IPS DF 6.9 (cell line): ENCODE data around the gene MRI1.

Experiments used
- DNase-seq: peaks from one replicate; pipeline ENCODE4 v3.0.0-alpha.2; 2013; ENCODE audit warnings: low read depth, low spot score
- H3K27ac ChIP-seq: one replicate; pipeline ENCODE4 v1.5.1; 2013; ENCODE audit warnings: low read length, control low read depth
- H3K27me3 ChIP-seq: 2 replicates; pipeline ENCODE4 v1.6.1; 2013; ENCODE audit warnings: mild to moderate bottlenecking, low read length; ENCODE audit not compliant: control insufficient read depth, insufficient read depth
- H3K36me3 ChIP-seq: 2 replicates; pipeline ENCODE4 v1.6.1; 2013; ENCODE audit warnings: low read length; ENCODE audit not compliant: control insufficient read depth, insufficient read depth
- H3K4me1 ChIP-seq: 2 replicates; pipeline ENCODE4 v1.6.1; 2013; ENCODE audit warnings: low read length; ENCODE audit not compliant: control insufficient read depth, insufficient read depth
- H3K4me3 ChIP-seq: 2 replicates; pipeline ENCODE4 v1.5.1; 2013; ENCODE audit warnings: mild to moderate bottlenecking, low read length
- H3K9me3 ChIP-seq: 2 replicates; pipeline ENCODE4 v1.6.1; 2013; ENCODE audit warnings: low read length, inconsistent platforms; ENCODE audit not compliant: control insufficient read depth, insufficient read depth
- WGBS: extraction: QIAGEN DNeasy Blood & Tissue Kit; methylation state at CpG from one replicate; pipeline ENCODE4 v1.1.7; 2013; ENCODE audit warnings: mixed read lengths, missing lambda C conversion rate; ENCODE audit not compliant: insufficient read length, insufficient coverage; 5-methylcytosine and 5-hydroxymethylcytosine counted together

MRI1 gene

DNA sequence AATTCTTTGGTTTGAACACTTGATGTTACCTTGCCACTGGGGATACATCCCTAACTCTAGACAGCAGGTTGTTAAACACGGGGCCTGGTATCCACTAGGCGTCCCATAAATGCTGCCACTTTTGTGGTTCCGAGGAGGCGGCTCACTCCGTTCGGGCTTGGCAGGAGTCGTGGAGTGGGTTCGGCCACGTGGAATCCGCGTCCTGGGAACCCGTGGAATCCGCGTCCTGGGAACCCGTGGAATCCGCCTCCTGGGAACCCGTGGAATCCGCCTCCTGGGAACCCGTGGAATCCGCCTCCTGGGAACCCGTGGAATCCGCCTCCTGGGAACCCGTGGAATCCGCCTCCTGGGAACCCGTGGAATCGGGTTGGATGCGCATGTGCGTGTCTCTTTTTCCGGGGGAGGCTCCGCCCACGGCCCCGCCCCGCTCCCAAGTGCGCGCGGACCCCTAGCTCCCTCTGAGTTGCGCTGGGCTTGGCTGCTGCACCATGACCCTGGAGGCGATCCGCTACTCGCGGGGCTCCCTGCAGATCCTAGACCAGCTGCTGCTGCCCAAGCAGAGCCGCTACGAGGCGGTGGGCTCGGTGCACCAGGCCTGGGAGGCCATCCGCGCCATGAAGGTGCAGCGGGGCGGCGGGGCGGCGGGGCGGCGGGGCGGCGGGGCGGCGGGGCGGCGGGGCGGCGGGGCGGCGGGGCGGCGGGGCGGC is at the start of gene MRI1:
MRI1 (plus strand) TSS at position 422 of the 707 bp plus-strand sequence; CDS start at position 489, 67 bp downstream.
- no CpG with 5 or more reads among the region's 67 CpGs for WGBS
- Histone ChIP-seq H3K4me3 (peak within 1 kb of the TSS; percentile 58; the same call in 1 of the 2 replicates), H3K4me1 (peaks cover 2% of the 10 kb centered on the region; the same call in 1 of the 2 replicates), H3K36me3 (peaks cover 13% of the 10 kb centered on the region), H3K27me3 (no peaks in the 10 kb centered on the region), H3K27ac (no peak within 1 kb of the TSS), H3K9me3 (no peaks in the 10 kb centered on the region)
- no peak for DNase-seq

DNA sequence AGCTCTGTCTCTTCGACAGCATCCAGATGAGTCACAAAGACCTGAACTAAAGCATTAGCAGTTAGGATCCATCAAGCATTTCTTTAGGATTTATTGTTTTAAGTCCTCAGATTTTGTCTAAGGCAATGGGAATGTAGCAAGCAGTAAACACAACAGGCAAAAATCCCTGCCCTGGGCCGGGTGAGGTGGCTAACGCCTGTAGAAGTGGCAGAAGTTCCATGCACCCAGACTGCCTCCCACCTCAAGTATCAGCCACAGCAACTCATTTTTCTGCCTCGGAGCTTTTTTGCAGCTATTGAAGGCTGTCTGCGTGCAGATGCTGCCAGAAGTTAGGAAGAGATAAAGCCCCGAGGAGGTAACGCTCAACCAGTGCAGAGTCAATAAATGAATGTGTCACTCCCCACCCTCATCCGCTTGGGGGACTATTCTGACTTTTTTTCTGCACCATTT is 47.1 kb upstream of the MRI1 start:
- Histone ChIP-seq H3K4me3 (no peak overlapping the region), H3K27me3 (no peaks in the 10 kb centered on the region), H3K4me1 (no peaks in the 10 kb centered on the region), H3K27ac (no peak overlapping the region), H3K36me3 (no peaks in the 10 kb centered on the region), H3K9me3 (no peaks in the 10 kb centered on the region)
- no CpG with 5 or more reads among the region's 8 CpGs for WGBS
- no peak for DNase-seq

DNA sequence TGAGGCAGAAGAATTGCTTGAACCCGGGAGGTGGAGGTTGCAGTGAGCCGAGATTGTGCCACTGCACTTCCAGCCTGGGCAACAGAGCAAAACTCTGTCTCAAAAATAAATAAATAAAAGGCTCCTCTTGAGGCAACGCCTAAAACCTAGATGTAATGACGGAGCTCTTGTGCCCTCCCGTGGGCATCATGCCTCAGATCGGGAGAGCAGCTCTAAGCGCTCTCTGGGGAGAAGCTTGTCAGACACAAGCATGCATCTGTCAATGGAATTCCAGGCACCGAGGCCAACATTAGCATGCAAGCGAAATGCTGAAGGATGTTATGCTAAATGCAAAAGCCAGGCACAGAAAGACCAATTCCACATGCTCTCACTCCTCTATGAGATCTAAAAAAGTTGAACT is 45.6 kb upstream of the MRI1 start:
- no CpG with 5 or more reads among the region's 9 CpGs for WGBS
- Histone ChIP-seq H3K27me3 (no peaks in the 10 kb centered on the region), H3K36me3 (no peaks in the 10 kb centered on the region), H3K9me3 (no peaks in the 10 kb centered on the region), H3K27ac (no peak overlapping the region), H3K4me3 (no peak overlapping the region), H3K4me1 (no peaks in the 10 kb centered on the region)
- DNase-seq: peak; percentile 31

DNA sequence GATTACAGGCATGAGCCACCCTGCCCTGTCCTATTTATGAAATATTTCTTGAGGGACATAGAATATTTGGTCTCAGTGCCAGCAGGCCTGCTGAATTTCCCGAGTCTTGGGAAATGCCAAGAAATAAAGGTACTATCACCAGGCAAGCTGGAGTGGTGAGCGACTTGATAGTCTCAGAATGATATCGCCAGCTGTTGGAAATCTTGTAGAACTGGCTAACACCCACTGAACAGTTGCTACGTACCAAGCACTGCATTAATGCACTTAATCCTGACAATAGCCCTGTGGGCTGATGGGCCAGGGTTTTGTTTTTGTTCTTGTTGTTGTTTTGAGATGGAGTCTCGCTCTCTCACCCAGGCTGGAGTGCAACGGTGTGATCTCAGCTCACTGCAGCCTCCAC is 42.2 kb upstream of the MRI1 start:
- H3K4me1 ChIP-seq: no peaks in the 10 kb centered on the region
- no peaks in the 10 kb centered on the region for H3K36me3 ChIP-seq
- DNase-seq: no peak
- H3K27me3 ChIP-seq: no peaks in the 10 kb centered on the region; the same call in 1 of the 2 replicates
- no peak overlapping the region for H3K4me3 ChIP-seq
- WGBS: no CpG with 5 or more reads among the region's 6 CpGs
- no peak overlapping the region for H3K27ac ChIP-seq
- H3K9me3 ChIP-seq: no peaks in the 10 kb centered on the region

DNA sequence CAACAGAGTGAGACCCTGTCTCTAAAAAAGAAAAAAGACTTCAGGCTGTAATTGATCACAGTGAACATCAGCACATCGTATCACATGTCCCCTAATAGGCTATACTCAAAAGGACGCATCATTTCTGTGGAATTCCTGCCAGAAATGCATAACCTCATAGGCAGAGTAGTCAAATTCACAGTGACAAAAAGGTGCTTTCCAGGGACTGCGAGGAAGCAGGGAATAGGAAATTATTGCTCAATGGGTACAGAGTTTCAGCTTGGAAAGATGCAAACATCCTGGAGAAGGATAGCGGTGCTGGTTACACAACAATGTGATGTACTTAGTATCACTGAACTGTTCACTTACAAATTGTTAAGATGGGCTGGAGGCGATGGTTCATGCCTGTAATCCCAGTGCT is 41.1 kb upstream of the MRI1 start:
- H3K27ac ChIP-seq: no peak overlapping the region
- no peaks in the 10 kb centered on the region for H3K36me3 ChIP-seq
- no peaks in the 10 kb centered on the region for H3K4me1 ChIP-seq
- no peak overlapping the region for H3K4me3 ChIP-seq
- H3K9me3 ChIP-seq: no peaks in the 10 kb centered on the region
- DNase-seq: no peak
- WGBS: no CpG with 5 or more reads among the region's 5 CpGs
- H3K27me3 ChIP-seq: no peaks in the 10 kb centered on the region; the same call in 1 of the 2 replicates

DNA sequence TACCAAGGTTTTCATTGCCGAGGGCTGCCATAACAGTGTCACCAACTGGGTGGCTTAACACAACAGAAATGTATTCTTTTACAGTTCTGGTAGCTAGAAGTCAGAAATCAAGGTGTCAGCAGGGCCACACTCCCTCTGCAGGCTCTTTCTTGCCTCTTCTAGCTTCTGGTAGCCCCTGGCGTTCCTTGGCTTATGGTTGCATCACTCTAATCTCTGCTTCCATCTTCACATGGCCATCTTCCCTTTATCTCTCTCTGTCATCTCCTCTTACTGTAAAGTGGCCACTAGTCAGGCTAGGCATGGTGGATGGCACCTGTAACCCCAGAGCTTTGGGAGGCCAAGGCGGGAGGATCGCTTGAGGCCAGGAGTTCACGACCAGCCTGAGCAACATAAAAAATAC is 38.0 kb upstream of the MRI1 start:
- no CpG with 5 or more reads among the region's 5 CpGs for WGBS
- no peaks in the 10 kb centered on the region; the same call in 1 of the 2 replicates for H3K27me3 ChIP-seq
- H3K36me3 ChIP-seq: no peaks in the 10 kb centered on the region

DNA sequence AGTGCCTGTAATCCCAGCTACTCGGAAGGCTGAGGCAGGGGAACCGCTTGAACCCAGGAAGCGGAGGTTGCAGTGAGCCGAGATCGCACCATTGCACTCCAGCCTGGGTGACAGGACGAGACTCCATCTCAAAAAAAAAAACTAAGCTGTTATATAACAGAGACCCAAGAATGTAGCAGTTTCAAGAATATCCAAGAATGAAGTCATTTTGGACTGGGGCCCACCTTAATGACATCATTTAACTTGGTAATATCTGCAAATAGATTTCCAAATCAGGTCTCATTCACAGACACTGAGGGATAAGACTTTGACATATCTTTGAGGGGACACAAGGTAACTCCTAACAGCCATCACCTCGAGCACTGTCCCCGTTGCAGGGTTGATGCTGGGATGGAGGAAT is 36.5 kb upstream of the MRI1 start:
- no peak for DNase-seq
- H3K27me3 ChIP-seq: no peaks in the 10 kb centered on the region; the same call in 1 of the 2 replicates
- H3K27ac ChIP-seq: no peak overlapping the region
- no peaks in the 10 kb centered on the region for H3K9me3 ChIP-seq
- H3K36me3 ChIP-seq: no peaks in the 10 kb centered on the region
- WGBS: no CpG with 5 or more reads among the region's 8 CpGs
- no peaks in the 10 kb centered on the region for H3K4me1 ChIP-seq
- no peak overlapping the region for H3K4me3 ChIP-seq

More for the DNA sequence above, 38.0 kb upstream of the MRI1 start:
- Histone ChIP-seq H3K27ac (no peak overlapping the region), H3K4me1 (no peaks in the 10 kb centered on the region), H3K4me3 (no peak overlapping the region), H3K9me3 (no peaks in the 10 kb centered on the region)
- no peak for DNase-seq

DNA sequence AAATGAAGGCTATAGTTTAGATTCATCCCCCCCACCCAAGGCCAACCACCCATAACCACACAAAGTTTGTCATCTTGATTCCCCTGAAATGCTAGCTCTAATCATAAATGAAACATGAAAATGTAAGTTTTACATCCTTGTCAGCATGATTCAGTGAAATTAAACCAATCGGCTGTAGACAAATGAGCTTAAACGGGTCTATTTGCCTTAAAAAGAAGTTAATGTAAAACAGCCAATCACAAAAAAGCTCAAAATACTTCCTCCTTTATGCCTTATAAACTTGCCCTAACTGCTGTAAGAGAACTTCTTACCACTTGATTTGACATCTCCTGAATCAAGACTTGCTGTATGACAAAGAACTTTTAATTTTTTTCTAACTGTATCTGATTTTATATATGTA is 34.5 kb upstream of the MRI1 start:
- H3K27ac ChIP-seq: no peak overlapping the region

DNA sequence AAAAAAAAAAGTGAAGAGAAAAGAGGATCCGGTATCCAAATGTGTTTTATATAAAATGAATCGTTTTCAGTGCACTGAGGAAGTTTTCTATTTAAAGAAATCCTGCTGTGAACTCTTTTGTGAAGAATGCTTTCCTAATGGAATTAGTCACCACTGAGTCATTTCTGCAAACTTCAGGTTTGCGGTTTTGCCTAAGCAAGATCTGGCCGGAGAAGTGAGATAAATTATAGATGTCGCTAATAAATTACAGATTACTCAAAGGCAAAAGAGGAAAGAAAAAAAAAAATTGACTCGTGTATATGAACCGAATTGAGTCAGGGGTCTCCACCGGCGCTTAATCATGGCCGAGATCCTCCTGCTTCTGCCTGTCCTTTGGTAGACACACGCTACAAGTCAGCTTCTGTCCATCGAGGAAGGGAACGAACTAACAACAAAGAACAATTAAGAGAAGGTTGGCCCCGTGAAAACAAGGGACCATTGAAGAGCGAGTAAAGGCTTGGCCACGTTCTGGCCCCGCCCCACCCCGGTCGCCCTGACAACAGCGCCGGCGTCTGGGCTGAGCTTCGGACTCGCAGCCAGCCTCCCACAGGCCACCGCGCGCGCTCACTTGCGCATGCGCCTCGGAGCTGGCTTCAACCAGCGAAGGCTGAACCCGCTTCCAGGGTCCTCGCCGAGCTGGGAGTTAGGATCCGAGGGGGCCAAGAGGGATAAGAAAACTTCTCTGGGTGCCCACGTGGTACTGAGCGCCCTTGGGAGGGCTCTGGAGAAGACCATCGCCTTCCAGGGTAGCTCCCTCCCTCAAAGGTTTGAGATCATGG is 33.0 kb upstream of the MRI1 start:
- peak; percentile 85 for DNase-seq
- Histone ChIP-seq H3K36me3 (no peaks in the 10 kb centered on the region), H3K4me1 (no peaks in the 10 kb centered on the region), H3K9me3 (no peaks in the 10 kb centered on the region), H3K4me3 (peak overlapping the region; percentile 12; the same call in 1 of the 2 replicates), H3K27me3 (no peaks in the 10 kb centered on the region), H3K27ac (no peak overlapping the region)
- WGBS: no CpG with 5 or more reads among the region's 39 CpGs

More for the DNA sequence above, 34.5 kb upstream of the MRI1 start:
- H3K4me3 ChIP-seq: no peak overlapping the region
- no peak for DNase-seq
- no peaks in the 10 kb centered on the region for H3K9me3 ChIP-seq
- WGBS: no CpG with 5 or more reads among the region's 2 CpGs
- H3K27me3 ChIP-seq: no peaks in the 10 kb centered on the region
- H3K36me3 ChIP-seq: no peaks in the 10 kb centered on the region
- H3K4me1 ChIP-seq: no peaks in the 10 kb centered on the region

DNA sequence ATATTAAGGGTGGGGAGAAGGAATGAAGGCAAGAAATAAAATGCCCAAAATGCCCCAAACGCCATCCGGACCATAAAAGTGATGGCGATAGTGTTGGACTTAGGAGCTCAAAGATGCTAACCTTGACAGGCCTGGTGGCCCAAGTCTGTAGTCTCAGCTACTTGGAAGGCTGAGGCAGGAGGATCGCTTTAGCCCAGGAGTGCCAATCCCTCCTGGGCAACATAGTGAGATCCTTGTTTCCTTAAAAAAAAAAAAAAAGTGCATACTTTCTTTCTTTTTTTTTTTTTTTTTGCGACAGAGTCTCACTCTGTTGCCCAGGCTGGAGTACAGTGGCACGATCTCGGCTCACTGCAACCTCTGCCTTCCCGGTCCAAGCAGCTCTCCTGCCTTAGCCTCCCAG is 32.0 kb upstream of the MRI1 start:
- H3K27me3 ChIP-seq: no peaks in the 10 kb centered on the region
- H3K4me1 ChIP-seq: no peaks in the 10 kb centered on the region
- no peak overlapping the region for H3K27ac ChIP-seq
- H3K36me3 ChIP-seq: no peaks in the 10 kb centered on the region
- H3K9me3 ChIP-seq: no peaks in the 10 kb centered on the region
- no CpG with 5 or more reads among the region's 8 CpGs for WGBS
- DNase-seq: no peak
- no peak overlapping the region for H3K4me3 ChIP-seq
